ENCODE data around the gene CALU. TPM values are rescaled to one million over a fixed set of nuclear protein-coding genes. Genes with fewer than 3 reads are reported as not detected.
A peak's percentile ranks its signal among the peaks of the same experiment; 100 is the strongest.

CALU gene
- polyA plus RNA-seq, 3 donors = 13.8 to 44.0 (median 33.2) TPM

GRCh38 chr7:128737441-128737840, 1.7 kb upstream of the CALU start:
- Mint-ChIP-seq H3K9me3 (peaks cover 0 to 3% (median 0%) of the 10 kb centered on the region in 7 donors), H3K36me3 (no peaks in the 10 kb centered on the region), H3K4me1 (peaks cover 26% of the 10 kb centered on the region), H3K27me3 (ENCODE audit: low read depth in 3 of 3) (peaks cover 0 to 2% (median 0%) of the 10 kb centered on the region in 3 donors), H3K27ac (no peak overlapping the region), H3K4me3 (no peak overlapping the region)
- no peak for TF ChIP-seq CTCF (IDR thresholded peaks at IDR 0.05)
- Histone ChIP-seq H3K79me2 (ENCODE audit: insufficient read depth, low read length) (peaks cover 33% of the 10 kb centered on the region), H3K4me2 (replicated peaks; ENCODE audit: extremely low read depth, low read length, poor library complexity, severe bottlenecking) (no peak overlapping the region), H3K9ac (ENCODE audit: insufficient read depth, low read length, poor library complexity, severe bottlenecking) (no peak overlapping the region), H3K4me3 (replicated peaks in 1 of 3; ENCODE audit: low read depth in 2 of 3, low read length in 3 of 3) (no peak overlapping the region), H3K36me3 (replicated peaks in 1 of 2; ENCODE audit: control insufficient read depth in 1 of 2, insufficient read depth in 2 of 2, low read length in 2 of 2) (no peaks in the 10 kb centered on the region), H3K27me3 (ENCODE audit: control insufficient read depth in 2 of 2, insufficient read depth in 2 of 2, low read length in 2 of 2) (no peaks in the 10 kb centered on the region), H3K9me3 (replicated peaks in 1 of 2; ENCODE audit: control insufficient read depth in 1 of 2, insufficient read depth in 1 of 2, low read length in 2 of 2) (no peaks in the 10 kb centered on the region), H2AFZ (ENCODE audit: insufficient read depth, low read depth, low read length, poor library complexity, severe bottlenecking) (no peak overlapping the region), H3K27ac (ENCODE audit: low read depth in 1 of 2, low read length in 2 of 2) (no peak overlapping the region), H3K4me1 (ENCODE audit: control insufficient read depth in 1 of 2, insufficient read depth in 2 of 2, low read length in 2 of 2) (peaks cover 38 to 48% of the 10 kb centered on the region in 2 donors), H4K20me1 (ENCODE audit: insufficient read depth, low read length) (peaks cover 4% of the 10 kb centered on the region)
- no peak for DNase-seq
- intact Hi-C loops (cut with micrococcal nuclease) = no loop called here
- 100% methylated on average over 1 of the region's 4 CpGs for WGBS (ENCODE audit: insufficient coverage)

GRCh38 chr7:128737867-128738385, 1.2 kb upstream of the CALU start:
- Mint-ChIP-seq H3K27me3 (ENCODE audit: low read depth in 3 of 3) (peaks cover 0 to 2% (median 0%) of the 10 kb centered on the region in 3 donors), H3K9me3 (peaks cover 0 to 3% (median 0%) of the 10 kb centered on the region in 7 donors), H3K4me1 (peaks cover 26% of the 10 kb centered on the region), H3K4me3 (no peak overlapping the region), H3K27ac (no peak overlapping the region), H3K36me3 (no peaks in the 10 kb centered on the region)
- peaks cover 38% of the 10 kb centered on the region for H3K79me2 ChIP-seq (ENCODE audit: insufficient read depth, low read length)
- no peak for TF ChIP-seq CTCF (IDR thresholded peaks at IDR 0.05)
- no peak overlapping the region for H3K4me2 ChIP-seq (replicated peaks; ENCODE audit: extremely low read depth, low read length, poor library complexity, severe bottlenecking)
- H3K4me1 ChIP-seq (ENCODE audit: control insufficient read depth in 1 of 2, insufficient read depth in 2 of 2, low read length in 2 of 2) = peaks cover 38 to 48% of the 10 kb centered on the region in 2 donors
- no CpG with 5 or more reads among the region's 1 CpG for WGBS (ENCODE audit: insufficient coverage)
- intact Hi-C loops (cut with micrococcal nuclease) = no loop called here
- no peak overlapping the region for H3K4me3 ChIP-seq (replicated peaks in 1 of 3; ENCODE audit: low read depth in 2 of 3, low read length in 3 of 3)
- H3K9me3 ChIP-seq (replicated peaks in 1 of 2; ENCODE audit: control insufficient read depth in 1 of 2, insufficient read depth in 1 of 2, low read length in 2 of 2) = no peaks in the 10 kb centered on the region
- H4K20me1 ChIP-seq (ENCODE audit: insufficient read depth, low read length) = peaks cover 4% of the 10 kb centered on the region
- no peaks in the 10 kb centered on the region for H3K36me3 ChIP-seq (replicated peaks in 1 of 2; ENCODE audit: control insufficient read depth in 1 of 2, insufficient read depth in 2 of 2, low read length in 2 of 2)
- no peaks in the 10 kb centered on the region for H3K27me3 ChIP-seq (ENCODE audit: control insufficient read depth in 2 of 2, insufficient read depth in 2 of 2, low read length in 2 of 2)
- no peak for DNase-seq
- no peak overlapping the region for H3K27ac ChIP-seq (ENCODE audit: low read depth in 1 of 2, low read length in 2 of 2)
- H3K9ac ChIP-seq (ENCODE audit: insufficient read depth, low read length, poor library complexity, severe bottlenecking) = no peak overlapping the region
- peak overlapping the region; percentile 98 for H2AFZ ChIP-seq (ENCODE audit: insufficient read depth, low read depth, low read length, poor library complexity, severe bottlenecking)

Data from CD14-positive monocyte (primary cell).